IPS-15b (cell line): Measurements from ENCODE around the gene PMP22.

Experiments
- H3K27me3 ChIP-seq: one replicate; pipeline ENCODE4 v1.6.1; 2013; ENCODE audit warnings: low read length; ENCODE audit not compliant: control insufficient read depth, insufficient read depth
- H3K36me3 ChIP-seq: one replicate; pipeline ENCODE4 v1.6.1; 2013; ENCODE audit warnings: low read length; ENCODE audit not compliant: control insufficient read depth, insufficient read depth
- H3K4me1 ChIP-seq: one replicate; pipeline ENCODE4 v1.6.1; 2013; ENCODE audit warnings: mild to moderate bottlenecking, low read length; ENCODE audit not compliant: control insufficient read depth, insufficient read depth
- H3K4me3 ChIP-seq: one replicate; pipeline ENCODE4 v1.5.1; 2013; ENCODE audit warnings: low read depth, low read length
- H3K9ac ChIP-seq: one replicate; pipeline ENCODE4 v1.6.1; 2013; ENCODE audit warnings: low read depth, mild to moderate bottlenecking, low read length
- H3K9me3 ChIP-seq: one replicate; pipeline ENCODE4 v1.6.1; 2013; ENCODE audit warnings: mild to moderate bottlenecking, low read length; ENCODE audit not compliant: control insufficient read depth, insufficient read depth

The PMP22 gene

DNA sequence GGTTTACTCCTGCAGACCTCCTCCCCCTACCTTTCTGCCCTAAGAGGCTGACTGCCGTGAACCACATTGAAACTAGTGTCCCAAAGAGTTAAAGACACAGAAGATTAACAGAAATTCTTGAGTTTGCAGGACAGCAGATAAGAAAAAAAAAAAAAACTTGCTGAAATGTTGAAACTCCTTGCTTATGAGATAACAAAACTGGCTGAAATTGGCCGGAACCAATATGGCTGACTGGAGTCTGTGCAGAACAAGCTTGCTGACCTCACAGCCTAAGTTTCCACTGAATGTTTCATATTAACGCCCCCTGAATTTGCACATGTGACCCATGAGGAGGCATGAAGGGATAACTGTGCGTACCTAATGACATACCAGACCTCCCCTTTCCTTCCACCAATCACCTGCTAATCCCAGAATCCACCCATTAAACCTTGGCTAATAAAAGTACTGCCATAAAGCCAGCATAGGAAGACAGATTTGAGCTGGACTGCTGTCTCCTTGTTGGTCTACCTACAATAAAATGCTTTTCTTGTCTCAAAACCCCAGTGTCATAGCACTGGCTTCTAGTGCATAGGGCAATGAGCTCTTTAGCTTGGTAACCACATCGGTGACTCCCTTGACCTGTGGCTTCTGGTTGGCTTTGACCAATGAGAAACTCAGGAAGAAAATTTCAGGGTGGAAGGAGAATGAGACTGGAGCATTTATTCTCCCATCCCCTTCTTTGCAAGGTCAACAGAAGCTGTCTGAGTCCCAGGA lies 80.1 kb downstream of the PMP22 start:
- no peak overlapping the region for H3K4me3 ChIP-seq
- H3K4me1 ChIP-seq: peaks cover 2% of the 10 kb centered on the region
- no peaks in the 10 kb centered on the region for H3K9me3 ChIP-seq
- no peak overlapping the region for H3K9ac ChIP-seq
- no peaks in the 10 kb centered on the region for H3K27me3 ChIP-seq
- no peaks in the 10 kb centered on the region for H3K36me3 ChIP-seq

DNA sequence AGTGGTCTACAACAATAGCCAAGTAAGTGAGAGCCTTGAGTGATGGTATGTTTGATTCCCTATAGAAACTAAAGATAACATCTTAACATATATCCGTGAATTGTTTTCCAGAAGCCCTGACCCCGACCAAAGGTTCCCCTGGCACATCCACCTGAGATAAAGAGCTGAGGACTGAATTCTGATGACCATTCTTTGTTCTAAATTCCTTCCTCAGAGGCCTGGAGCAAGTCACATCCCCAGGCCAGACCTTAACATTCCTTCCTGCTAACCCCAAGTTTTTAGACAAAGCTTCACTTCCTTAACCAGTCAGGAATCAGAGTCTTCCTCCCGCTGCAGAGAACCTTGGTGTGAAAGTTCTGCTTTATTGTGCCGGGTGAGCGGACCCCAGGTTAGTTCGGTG lies 83.3 kb downstream of the PMP22 start:
- no peaks in the 10 kb centered on the region for H3K9me3 ChIP-seq
- no peaks in the 10 kb centered on the region for H3K36me3 ChIP-seq
- no peak overlapping the region for H3K9ac ChIP-seq

GRCh38 chr17:15181333-15181732 lies 83.8 kb downstream of the PMP22 start:
- no peak overlapping the region for H3K4me3 ChIP-seq
- no peak overlapping the region for H3K9ac ChIP-seq
- no peaks in the 10 kb centered on the region for H3K36me3 ChIP-seq
- peaks cover 7% of the 10 kb centered on the region for H3K4me1 ChIP-seq
- H3K27me3 ChIP-seq: no peaks in the 10 kb centered on the region
- no peaks in the 10 kb centered on the region for H3K9me3 ChIP-seq

More for the DNA sequence above, 83.3 kb downstream of the PMP22 start:
- Histone ChIP-seq H3K4me3 (no peak overlapping the region), H3K4me1 (peaks cover 7% of the 10 kb centered on the region), H3K27me3 (no peaks in the 10 kb centered on the region)

GRCh38 chr17:15180121-15180561 lies 85.0 kb downstream of the PMP22 start:
- H3K9me3 ChIP-seq: no peaks in the 10 kb centered on the region
- H3K9ac ChIP-seq: no peak overlapping the region
- H3K4me1 ChIP-seq: peaks cover 7% of the 10 kb centered on the region
- H3K36me3 ChIP-seq: no peaks in the 10 kb centered on the region
- no peak overlapping the region for H3K4me3 ChIP-seq
- no peaks in the 10 kb centered on the region for H3K27me3 ChIP-seq
